SK-MEL-5 (cell line): Measurements from ENCODE around the gene SLC35E4. TPM values are rescaled to one million over a fixed set of nuclear protein-coding genes. Genes with fewer than 3 reads are reported as not detected.
A peak's percentile ranks its signal among the peaks of the same experiment; 100 is the strongest.

Source experiments
- DNase-seq: peaks from one replicate; pipeline ENCODE4 v3.0.0-alpha.2; 2016; ENCODE audit warnings: low read depth, low spot score
- in situ Hi-C: cut with HindIII; loops from 2 replicates; pipeline ENCODE4 v1.10.0; 2016; ENCODE audit warnings: low sequenced_read_pairs, high pct_unique_total_duplicates, low pct_unique_long_range_greater_than_20kb
- total RNA-seq: library from RNA; depleted of rRNA; stranded (reverse); fragments of >200 nt; shearing (Covaris generic); gene quantifications from 2 replicates; pipeline ENCODE4 v1.2.3, GENCODE V29; 2014

The SLC35E4 gene
- total RNA-seq, 1 experiment from 2014 or later = 7.4 TPM

GRCh38 chr22:30640839-30641430 is 5.4 kb downstream of the SLC35E4 start:
- in situ Hi-C loops = no loop called here
- no peak for DNase-seq

GRCh38 chr22:30643055-30643875 is 7.7 kb downstream of the SLC35E4 start:
- in situ Hi-C loops = no loop called here
- DNase-seq = no peak

GRCh38 chr22:30646518-30647160 is 11.1 kb downstream of the SLC35E4 start:
- no peak for DNase-seq
- in situ Hi-C loops = no loop called here

GRCh38 chr22:30647536-30647935 is 12.0 kb downstream of the SLC35E4 start:
- in situ Hi-C loops = no loop called here
- no peak for DNase-seq

- no peak for DNase-seq
- in situ Hi-C loops = no loop called here
These were observed 13.2 kb downstream of the SLC35E4 start for GRCh38 chr22:30648825-30649224.

- in situ Hi-C loops = no loop called here
- DNase-seq = no peak
These were observed 13.9 kb downstream of the SLC35E4 start for GRCh38 chr22:30649430-30650007.

GRCh38 chr22:30650508-30651116 is 15.0 kb downstream of the SLC35E4 start:
- in situ Hi-C loops = no loop called here
- no peak for DNase-seq

GRCh38 chr22:30652852-30653251 is 17.3 kb downstream of the SLC35E4 start:
- in situ Hi-C loops = no loop called here
- no peak for DNase-seq

GRCh38 chr22:30654361-30654760 is 18.8 kb downstream of the SLC35E4 start:
- in situ Hi-C loops = no loop called here
- no peak for DNase-seq

GRCh38 chr22:30655532-30655931 is 20.0 kb downstream of the SLC35E4 start:
- DNase-seq = no peak
- in situ Hi-C loops = no loop called here

- in situ Hi-C loops = no loop called here
These were observed 26.5 kb downstream of the SLC35E4 start for GRCh38 chr22:30662040-30662439.

GRCh38 chr22:30664798-30665197 is 29.2 kb downstream of the SLC35E4 start:
- in situ Hi-C loops = no loop called here
- no peak for DNase-seq

More at GRCh38 chr22:30662040-30662439, 26.5 kb downstream of the SLC35E4 start:
- peak; percentile 14 for DNase-seq

- no peak for DNase-seq
- in situ Hi-C loops = no loop called here
These were observed 29.7 kb downstream of the SLC35E4 start for GRCh38 chr22:30665266-30665665.

- in situ Hi-C loops = no loop called here
These were observed 30.2 kb downstream of the SLC35E4 start for GRCh38 chr22:30665786-30666185.

GRCh38 chr22:30667107-30667493 is 31.5 kb downstream of the SLC35E4 start:
- in situ Hi-C loops = no loop called here

More at GRCh38 chr22:30665786-30666185, 30.2 kb downstream of the SLC35E4 start:
- no peak for DNase-seq

GRCh38 chr22:30667494-30668385 is 32.2 kb downstream of the SLC35E4 start, which contains the start of gene DUSP18:
Gene DUSP18 (minus strand): TSS chr22:30667875. CDS start chr22:30664003, 3,872 bp downstream.
- in situ Hi-C loops = no loop called here
- DNase-seq = peak; percentile 91

More at GRCh38 chr22:30667107-30667493, 31.5 kb downstream of the SLC35E4 start:
- no peak for DNase-seq

- no peak for DNase-seq
- in situ Hi-C loops = no loop called here
These were observed 32.8 kb downstream of the SLC35E4 start for GRCh38 chr22:30668386-30668710.
